Lower leg skin (tissue), 3 donors: ENCODE data around the gene GPR84.

Source experiments
- POLR2A ChIP-seq, 2 donors: fragments of 450-650 bp; IDR thresholded peaks; one replicate each; pipeline ENCODE4 v1.6.1; 2016 to 2017; ENCODE audit warnings: antibody characterized with exemption in 2 of 2, mild to moderate bottlenecking in 1 of 2, moderate library complexity in 1 of 2
- TF ChIP-seq, protein P1 (sequence below), 3 donors: fragments of 450-650 bp; IDR thresholded peaks; one replicate each; pipeline ENCODE4 v1.5.1; 2016; ENCODE audit warnings: antibody characterized with exemption in 3 of 3, mild to moderate bottlenecking in 3 of 3, moderate library complexity in 2 of 3

DNA sequence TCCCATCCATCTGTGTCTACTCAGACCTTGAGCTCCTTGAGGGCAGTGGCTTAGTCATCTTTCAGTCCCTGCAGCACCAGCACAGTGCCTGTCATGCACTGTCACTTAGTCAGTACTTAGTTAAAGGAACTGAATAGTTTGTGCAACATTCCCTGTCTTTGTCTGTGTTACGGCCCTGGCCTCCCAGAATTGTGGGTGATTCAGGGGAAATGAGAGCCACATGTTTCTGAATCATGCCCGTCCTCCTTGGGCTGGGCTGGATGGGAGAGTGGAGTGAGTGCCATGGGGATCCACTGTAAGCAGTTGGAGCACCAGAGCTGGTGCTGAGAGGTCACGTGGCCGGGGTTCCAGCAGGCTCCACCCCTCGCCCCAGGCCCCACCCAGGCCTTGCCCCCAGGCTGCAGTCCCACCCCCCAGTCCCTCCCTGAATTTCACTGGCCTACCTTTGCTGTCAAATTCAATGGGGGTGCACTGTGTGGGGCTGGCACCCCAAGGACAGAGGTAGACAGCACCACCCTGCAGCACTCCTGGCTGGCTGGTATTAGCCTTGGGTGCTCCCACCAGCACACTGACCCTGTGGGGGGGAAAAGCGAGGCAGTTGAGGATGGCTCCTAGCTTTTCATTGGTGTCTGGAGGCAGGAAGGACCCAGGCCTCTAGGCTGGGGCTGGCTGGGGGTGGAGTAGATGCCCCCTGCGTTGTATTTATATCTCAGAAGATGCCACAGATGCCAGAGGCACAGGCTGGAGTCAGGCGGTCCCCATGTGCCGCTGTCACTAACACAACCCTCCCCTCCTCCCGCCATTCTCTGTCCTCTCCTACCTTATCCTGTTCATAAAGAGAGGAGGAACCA lies 47.3 kb upstream of the GPR84 start:
- TF ChIP-seq, protein P1, sequence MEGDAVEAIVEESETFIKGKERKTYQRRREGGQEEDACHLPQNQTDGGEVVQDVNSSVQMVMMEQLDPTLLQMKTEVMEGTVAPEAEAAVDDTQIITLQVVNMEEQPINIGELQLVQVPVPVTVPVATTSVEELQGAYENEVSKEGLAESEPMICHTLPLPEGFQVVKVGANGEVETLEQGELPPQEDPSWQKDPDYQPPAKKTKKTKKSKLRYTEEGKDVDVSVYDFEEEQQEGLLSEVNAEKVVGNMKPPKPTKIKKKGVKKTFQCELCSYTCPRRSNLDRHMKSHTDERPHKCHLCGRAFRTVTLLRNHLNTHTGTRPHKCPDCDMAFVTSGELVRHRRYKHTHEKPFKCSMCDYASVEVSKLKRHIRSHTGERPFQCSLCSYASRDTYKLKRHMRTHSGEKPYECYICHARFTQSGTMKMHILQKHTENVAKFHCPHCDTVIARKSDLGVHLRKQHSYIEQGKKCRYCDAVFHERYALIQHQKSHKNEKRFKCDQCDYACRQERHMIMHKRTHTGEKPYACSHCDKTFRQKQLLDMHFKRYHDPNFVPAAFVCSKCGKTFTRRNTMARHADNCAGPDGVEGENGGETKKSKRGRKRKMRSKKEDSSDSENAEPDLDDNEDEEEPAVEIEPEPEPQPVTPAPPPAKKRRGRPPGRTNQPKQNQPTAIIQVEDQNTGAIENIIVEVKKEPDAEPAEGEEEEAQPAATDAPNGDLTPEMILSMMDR (IDR thresholded peaks at IDR 0.05), result no peak
- no peak for TF ChIP-seq POLR2A (IDR thresholded peaks at IDR 0.05)
